ENCODE results near the gene ADORA2A. TPM values are rescaled to one million over a fixed set of nuclear protein-coding genes. Genes with fewer than 3 reads are reported as not detected.

The ADORA2A gene
- total RNA-seq, 1 donor from 2014 or later, result not detected

- TF ChIP-seq, protein P1, sequence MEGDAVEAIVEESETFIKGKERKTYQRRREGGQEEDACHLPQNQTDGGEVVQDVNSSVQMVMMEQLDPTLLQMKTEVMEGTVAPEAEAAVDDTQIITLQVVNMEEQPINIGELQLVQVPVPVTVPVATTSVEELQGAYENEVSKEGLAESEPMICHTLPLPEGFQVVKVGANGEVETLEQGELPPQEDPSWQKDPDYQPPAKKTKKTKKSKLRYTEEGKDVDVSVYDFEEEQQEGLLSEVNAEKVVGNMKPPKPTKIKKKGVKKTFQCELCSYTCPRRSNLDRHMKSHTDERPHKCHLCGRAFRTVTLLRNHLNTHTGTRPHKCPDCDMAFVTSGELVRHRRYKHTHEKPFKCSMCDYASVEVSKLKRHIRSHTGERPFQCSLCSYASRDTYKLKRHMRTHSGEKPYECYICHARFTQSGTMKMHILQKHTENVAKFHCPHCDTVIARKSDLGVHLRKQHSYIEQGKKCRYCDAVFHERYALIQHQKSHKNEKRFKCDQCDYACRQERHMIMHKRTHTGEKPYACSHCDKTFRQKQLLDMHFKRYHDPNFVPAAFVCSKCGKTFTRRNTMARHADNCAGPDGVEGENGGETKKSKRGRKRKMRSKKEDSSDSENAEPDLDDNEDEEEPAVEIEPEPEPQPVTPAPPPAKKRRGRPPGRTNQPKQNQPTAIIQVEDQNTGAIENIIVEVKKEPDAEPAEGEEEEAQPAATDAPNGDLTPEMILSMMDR (conservative IDR thresholded peaks at IDR 0.05; ENCODE audit: low read depth, low read length), result no peak
- DNase-seq (ENCODE audit: low read depth), result no peak
- H3K4me3 ChIP-seq (ENCODE audit: low read depth, low read length), result no peak overlapping the region
These were observed 9.2 kb downstream of the ADORA2A start for GRCh38 chr22:24436553-24436952.

GRCh38 chr22:24437091-24437490 lies 9.7 kb downstream of the ADORA2A start:
- TF ChIP-seq, protein P1 (conservative IDR thresholded peaks at IDR 0.05; ENCODE audit: low read depth, low read length), result no peak
- H3K4me3 ChIP-seq (ENCODE audit: low read depth, low read length), result no peak overlapping the region

DNA sequence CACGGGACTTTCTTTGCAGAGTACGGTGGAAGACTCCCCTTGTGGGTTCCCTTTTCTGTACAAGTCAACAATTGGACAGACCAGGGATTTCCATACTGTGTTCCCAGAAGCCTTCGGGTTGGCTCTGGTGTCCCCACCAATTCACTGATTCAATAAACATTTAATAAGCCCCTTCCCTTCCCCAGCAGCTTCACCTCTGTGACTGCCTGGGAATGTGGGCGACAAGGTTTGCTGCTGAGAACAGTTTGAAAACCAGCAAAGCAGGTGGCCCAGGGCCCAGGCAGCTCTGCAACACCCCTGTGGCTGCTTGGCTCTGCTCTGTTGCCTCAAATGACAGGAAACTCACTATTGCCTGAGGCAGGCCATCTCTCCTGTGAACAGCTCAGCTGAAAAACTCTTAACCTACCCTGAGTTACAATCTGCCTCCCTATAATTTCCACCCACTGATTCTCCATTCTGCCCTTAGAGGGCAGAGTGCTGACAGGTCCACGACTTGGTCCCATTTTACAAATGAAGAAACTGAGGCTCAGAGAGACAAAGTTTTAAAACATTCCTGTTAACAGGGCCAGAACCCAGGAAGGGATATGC lies 10.4 kb downstream of the ADORA2A start:
- TF ChIP-seq, protein P1 (conservative IDR thresholded peaks at IDR 0.05; ENCODE audit: low read depth, low read length), result peak; percentile 54
- DNase-seq (ENCODE audit: low read depth), result no peak
- no peak overlapping the region for H3K4me3 ChIP-seq (ENCODE audit: low read depth, low read length)

More at GRCh38 chr22:24437091-24437490, 9.7 kb downstream of the ADORA2A start:
- DNase-seq (ENCODE audit: low read depth), result no peak

- H3K4me3 ChIP-seq (ENCODE audit: low read depth, low read length), result no peak overlapping the region
- TF ChIP-seq, protein P1 (conservative IDR thresholded peaks at IDR 0.05; ENCODE audit: low read depth, low read length), result no peak
- DNase-seq (ENCODE audit: low read depth), result no peak
These were observed 12.9 kb downstream of the ADORA2A start for GRCh38 chr22:24440270-24440717.

DNA sequence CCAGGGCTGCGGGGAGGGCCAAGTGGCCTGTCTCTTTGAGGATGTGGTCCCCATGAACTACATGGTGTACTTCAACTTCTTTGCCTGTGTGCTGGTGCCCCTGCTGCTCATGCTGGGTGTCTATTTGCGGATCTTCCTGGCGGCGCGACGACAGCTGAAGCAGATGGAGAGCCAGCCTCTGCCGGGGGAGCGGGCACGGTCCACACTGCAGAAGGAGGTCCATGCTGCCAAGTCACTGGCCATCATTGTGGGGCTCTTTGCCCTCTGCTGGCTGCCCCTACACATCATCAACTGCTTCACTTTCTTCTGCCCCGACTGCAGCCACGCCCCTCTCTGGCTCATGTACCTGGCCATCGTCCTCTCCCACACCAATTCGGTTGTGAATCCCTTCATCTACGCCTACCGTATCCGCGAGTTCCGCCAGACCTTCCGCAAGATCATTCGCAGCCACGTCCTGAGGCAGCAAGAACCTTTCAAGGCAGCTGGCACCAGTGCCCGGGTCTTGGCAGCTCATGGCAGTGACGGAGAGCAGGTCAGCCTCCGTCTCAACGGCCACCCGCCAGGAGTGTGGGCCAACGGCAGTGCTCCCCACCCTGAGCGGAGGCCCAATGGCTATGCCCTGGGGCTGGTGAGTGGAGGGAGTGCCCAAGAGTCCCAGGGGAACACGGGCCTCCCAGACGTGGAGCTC lies 13.5 kb downstream of the ADORA2A start:
- H3K4me3 ChIP-seq (ENCODE audit: low read depth, low read length), result no peak overlapping the region
- TF ChIP-seq, protein P1 (conservative IDR thresholded peaks at IDR 0.05; ENCODE audit: low read depth, low read length), result no peak
- DNase-seq (ENCODE audit: low read depth), result no peak

GRCh38 chr22:24441406-24442351 lies 14.3 kb downstream of the ADORA2A start:
- no peak for DNase-seq (ENCODE audit: low read depth)
- TF ChIP-seq, protein P1 (conservative IDR thresholded peaks at IDR 0.05; ENCODE audit: low read depth, low read length), result no peak
- no peak overlapping the region for H3K4me3 ChIP-seq (ENCODE audit: low read depth, low read length)
